GM12892 (cell line): ENCODE results near the gene ANKLE2.

Experiments used
- POLR2A ChIP-seq: IDR thresholded peaks from 2 replicates; pipeline ENCODE4 v1.6.1; 2011; ENCODE audit warnings: low read depth, low read length, control low read depth
- TAF1 ChIP-seq: IDR thresholded peaks from 2 replicates; pipeline ENCODE4 v1.6.1; 2011; ENCODE audit warnings: low read depth, mild to moderate bottlenecking, control low read depth, low read length, borderline replicate concordance

GRCh38 chr12:132759359-132759758 lies 2.3 kb downstream of the ANKLE2 start:
- TF ChIP-seq POLR2A: no peak
- TF ChIP-seq TAF1: no peak
